Cerebellar cortex (tissue), 1 donor: Measurements from ENCODE around the gene NAALADL2.
A peak's percentile ranks its signal among the peaks of the same experiment; 100 is the strongest.
"Not testable (repeated sequence)": the region's sequence is repeated elsewhere in the genome, so short reads cannot be mapped to it uniquely, and the experiment has no call there.

Experiments
- DNase-seq: peaks from one replicate; pipeline ENCODE4 v3.0.0-alpha.2; 2015; ENCODE audit warnings: low spot score

NAALADL2 gene

GRCh38 chr3:175073219-175073905, 214.2 kb downstream of the NAALADL2 start:
- no peak for DNase-seq

DNA sequence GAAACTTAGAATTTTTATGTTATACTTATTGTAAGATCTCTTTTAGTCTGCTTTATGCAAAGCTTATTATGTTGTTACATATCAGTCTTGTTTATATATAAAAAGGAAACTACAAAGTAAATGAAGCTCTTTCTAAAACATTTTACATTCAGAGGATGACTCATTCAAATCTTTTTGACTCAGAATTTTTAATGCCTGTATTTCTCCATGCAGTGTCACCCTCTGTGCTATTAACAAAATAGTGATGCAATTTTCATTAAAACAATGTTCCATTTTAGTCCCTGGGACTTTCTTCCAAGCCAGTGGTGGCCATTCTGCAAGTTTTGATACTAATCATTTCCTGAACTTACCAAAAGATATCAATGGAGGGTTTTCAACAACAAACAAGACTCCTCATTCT, 216.1 kb downstream of the NAALADL2 start:
- DNase-seq, result no peak

GRCh38 chr3:175077216-175077615, 218.1 kb downstream of the NAALADL2 start:
- DNase-seq, result no peak

DNA sequence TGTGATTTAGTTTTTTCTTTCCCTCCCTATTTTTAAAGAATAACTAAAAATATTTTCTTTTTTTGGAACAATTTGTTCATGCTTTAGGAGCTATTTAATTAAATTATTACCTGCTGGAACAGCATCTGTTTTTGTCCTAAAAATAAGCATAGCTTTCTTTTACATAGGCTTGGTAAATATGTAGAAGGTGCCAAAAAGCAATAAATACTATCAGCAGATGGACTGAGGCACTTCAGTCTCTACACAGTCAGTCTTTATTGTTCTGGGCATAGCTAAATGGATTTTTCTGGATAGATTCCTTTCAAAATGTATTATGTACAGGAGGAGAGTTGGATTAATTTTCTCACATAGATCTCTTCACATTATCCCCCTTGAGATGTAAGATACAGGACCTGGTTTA, 223.5 kb downstream of the NAALADL2 start:
- peak; percentile 80 for DNase-seq

- not testable (repeated sequence) for DNase-seq
Measured at GRCh38 chr3:175087128-175087527, 228.0 kb downstream of the NAALADL2 start.

GRCh38 chr3:175088766-175089380, 229.7 kb downstream of the NAALADL2 start:
- peak; percentile 41 for DNase-seq

GRCh38 chr3:175091426-175092114, 232.4 kb downstream of the NAALADL2 start:
- no peak for DNase-seq

GRCh38 chr3:175093748-175094147, 234.6 kb downstream of the NAALADL2 start:
- DNase-seq, result no peak

- DNase-seq, result no peak
Measured at GRCh38 chr3:175094344-175094743, 235.2 kb downstream of the NAALADL2 start.

DNA sequence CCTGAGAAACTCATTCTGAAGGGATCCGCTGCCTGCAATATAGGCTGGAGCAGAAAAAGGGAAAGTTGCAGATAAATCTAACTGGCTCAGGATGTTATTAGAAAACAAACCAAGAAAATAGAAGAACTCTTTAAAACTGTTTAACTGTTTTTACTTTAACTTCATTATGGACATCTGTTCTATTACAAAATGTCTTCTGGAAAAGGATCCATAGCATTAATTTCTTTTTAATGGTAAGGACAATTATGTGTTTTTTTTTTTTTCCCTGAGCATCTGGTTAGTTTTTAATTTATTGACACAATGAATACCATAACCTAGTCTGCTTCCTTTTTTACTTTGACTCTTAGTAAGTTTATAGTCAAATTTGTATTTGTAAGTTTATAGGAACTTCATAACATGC, 239.5 kb downstream of the NAALADL2 start:
- no peak for DNase-seq

DNA sequence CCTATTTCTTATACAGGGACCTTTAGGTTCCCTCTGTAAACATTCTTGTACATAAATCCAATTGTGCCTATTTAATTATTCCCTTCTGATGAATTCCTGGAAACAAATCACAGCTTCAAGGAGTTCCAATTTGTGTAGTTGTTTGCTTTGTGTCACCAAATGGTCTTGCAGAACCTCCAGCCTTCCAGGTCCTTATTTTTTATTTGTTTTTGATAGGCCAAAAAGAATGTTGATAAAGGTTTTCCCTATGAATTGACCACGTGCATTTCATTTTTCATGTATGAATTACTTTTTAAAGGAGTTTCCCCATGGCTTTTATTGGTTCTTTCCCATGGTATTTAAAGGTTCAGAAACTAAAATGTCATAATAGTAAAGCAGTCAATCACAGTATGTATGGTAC, 243.0 kb downstream of the NAALADL2 start:
- DNase-seq, result no peak

DNA sequence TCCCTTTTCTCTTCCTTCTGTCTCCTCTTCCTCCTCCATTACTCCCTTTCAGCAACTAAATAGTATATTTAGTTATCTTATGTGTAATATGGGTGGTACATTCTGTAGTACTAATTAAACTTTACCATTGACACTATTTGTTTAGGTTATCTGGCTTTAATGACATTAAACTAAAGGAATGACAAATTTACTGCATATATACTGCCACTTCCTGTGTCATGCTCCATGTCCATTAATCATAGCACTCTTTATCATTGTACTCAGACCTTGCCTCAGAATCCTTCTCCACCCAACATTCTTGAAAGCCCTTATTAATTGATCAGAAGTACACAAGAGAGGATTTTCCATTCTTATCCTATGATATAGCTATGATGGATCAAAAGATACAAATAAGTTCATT, 244.2 kb downstream of the NAALADL2 start:
- no peak for DNase-seq

DNA sequence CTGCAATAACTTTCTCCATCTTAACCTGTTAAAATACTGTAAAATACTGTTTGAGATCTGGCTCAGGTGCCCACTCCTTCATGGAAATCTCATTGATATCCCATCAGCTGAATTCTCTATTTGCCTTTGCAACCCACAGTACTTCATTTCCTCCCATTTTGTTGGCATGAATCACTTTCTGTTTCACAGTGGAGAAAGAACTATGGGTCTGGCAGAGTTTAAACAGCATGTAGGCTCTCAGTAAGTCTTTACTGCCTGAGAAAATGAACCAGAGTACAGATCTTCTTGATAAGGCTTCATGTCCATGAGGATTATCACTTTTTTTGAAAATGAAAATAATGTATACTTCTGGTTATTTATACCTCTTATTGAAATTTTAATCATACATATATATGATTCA, 245.9 kb downstream of the NAALADL2 start:
- no peak for DNase-seq

DNA sequence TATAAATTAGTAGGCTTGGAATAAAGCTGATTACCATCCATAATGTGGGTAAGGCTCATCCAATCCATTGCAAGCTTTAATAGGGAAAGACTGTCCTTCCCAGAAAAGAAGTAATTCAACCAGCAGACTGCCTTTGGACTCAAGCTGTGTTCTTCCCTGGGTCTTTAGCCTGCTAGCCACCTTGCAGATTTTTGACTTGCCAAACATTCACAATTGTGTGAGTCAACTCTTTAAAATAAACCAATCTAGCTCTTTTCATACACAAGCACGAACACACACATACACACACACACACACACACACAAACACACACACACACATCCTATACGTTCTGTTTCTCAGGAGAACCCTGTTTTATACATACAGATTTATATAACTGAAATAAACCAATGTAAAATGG, 248.1 kb downstream of the NAALADL2 start:
- peak; percentile 16 for DNase-seq

DNA sequence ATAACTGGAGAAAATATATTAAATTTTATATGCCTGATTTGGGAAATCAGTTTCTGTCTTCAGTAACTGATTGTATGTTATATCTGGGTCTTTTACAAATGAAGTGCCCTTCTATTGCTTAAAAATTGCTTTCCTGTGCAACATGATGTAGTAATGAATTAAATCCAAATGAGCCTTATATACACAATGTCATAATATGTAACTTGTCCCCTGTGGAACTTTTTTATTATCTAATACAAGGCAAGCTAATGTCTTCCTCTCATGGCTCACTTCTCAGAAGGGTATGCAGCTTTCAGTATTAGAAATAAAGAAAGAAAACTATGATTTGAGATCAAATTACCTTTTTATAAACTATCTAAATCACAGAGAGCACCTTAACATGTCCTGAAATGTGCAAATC, 248.9 kb downstream of the NAALADL2 start:
- no peak for DNase-seq

DNA sequence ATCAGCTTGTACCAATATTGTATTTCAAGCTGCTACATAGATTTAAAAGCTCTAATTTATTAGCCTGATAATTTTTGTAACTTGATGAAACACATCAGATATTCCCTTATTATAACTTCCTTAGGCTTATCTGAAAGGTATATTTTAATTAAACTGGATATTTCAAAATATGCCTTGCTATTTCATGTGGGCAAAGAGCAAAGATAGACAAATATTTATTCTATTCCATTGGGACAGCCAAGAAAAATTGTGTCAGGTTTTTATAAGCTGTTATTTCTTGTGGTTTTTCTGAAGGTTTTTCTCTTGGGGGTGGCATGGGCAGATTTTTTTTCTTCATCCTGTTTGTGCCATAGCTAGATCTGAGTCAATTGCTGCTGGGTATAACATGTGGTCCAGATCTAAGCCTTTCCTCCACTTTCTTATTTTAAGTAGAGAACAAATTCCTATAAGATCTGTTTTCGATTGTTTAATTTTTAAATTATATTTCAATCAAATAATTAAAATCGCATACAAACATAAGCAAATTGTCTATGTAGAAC, 249.5 kb downstream of the NAALADL2 start:
- DNase-seq, result no peak

DNA sequence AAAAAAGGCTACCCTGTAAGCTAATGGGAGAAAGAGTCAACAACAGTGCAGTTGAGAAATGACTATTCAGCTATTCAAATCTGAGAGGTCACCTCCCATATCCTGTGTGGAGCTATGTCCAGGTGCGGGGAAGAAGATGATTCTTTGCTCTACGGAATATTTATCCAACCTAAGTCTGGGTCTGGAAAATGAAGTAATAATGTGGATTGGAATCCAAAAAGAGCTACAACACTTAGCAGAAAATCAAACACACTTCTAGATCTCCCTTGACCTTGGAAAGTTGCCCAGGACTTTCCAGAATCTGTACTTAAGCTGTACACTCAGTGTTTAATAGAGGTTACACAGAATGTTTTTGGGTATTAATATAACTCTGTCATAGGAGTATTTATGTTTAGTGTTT, 251.9 kb downstream of the NAALADL2 start:
- no peak for DNase-seq

GRCh38 chr3:175118382-175118941, 259.3 kb downstream of the NAALADL2 start:
- no peak for DNase-seq

- DNase-seq, result no peak
Measured at GRCh38 chr3:175121225-175121624, 262.1 kb downstream of the NAALADL2 start.

DNA sequence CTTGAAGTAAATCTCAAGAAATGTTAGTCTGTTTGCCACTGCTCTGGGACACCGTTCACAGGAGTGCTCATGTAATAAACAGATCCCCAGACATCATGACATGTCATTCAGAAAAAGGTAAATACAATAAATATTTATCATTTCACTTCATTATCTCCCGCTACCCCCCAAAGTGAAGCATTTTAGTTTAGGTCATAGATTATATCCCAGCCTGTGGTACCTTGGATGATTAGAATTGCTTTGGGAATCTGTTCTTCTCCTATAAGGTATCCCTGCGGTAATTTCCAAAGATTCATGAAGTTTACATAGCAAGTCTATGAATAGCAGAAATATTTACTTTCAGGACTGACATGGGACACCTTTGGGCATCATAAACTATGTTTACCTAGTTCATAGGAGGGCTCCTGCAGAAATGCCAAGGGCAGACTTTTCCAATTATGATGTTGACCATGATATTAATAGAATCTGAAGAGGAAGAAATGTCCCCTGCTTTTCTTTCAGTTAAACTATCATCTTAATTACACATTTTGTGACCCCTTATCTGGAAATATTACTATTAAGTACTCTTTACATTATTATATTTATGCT, 268.0 kb downstream of the NAALADL2 start:
- DNase-seq, result no peak

- DNase-seq, result no peak
Measured at GRCh38 chr3:175129126-175129525, 270.0 kb downstream of the NAALADL2 start.

- DNase-seq, result no peak
Measured at GRCh38 chr3:175129571-175129970, 270.4 kb downstream of the NAALADL2 start.
